ENCODE data around the gene GNAS. TPM values are rescaled to one million over a fixed set of nuclear protein-coding genes. Genes with fewer than 3 reads are reported as not detected.
"Not testable (repeated sequence)": the region's sequence is repeated elsewhere in the genome, so short reads cannot be mapped to it uniquely, and the experiment has no call there.

The GNAS gene
- total RNA-seq, 1 donor = 366 TPM

- Histone ChIP-seq H3K27ac (ENCODE audit: low read depth, low read length) (no peak overlapping the region), H3K79me2 (ENCODE audit: insufficient read depth, low read length) (no peaks in the 10 kb centered on the region), H3K9me3 (ENCODE audit: low read depth, low read length) (no peaks in the 10 kb centered on the region), H3K4me3 (ENCODE audit: insufficient read depth, low read length) (no peak overlapping the region), H3K4me2 (ENCODE audit: insufficient read depth, low read length) (no peak overlapping the region), H2AFZ (ENCODE audit: low read length) (no peak overlapping the region), H4K20me1 (ENCODE audit: insufficient read depth, low read length) (peaks cover 6% of the 10 kb centered on the region), H3K36me3 (ENCODE audit: insufficient read depth, low read length) (no peaks in the 10 kb centered on the region), H3K27me3 (ENCODE audit: insufficient read depth, low read length) (peaks cover 3% of the 10 kb centered on the region), H3K4me1 (ENCODE audit: insufficient read depth, low read length) (no peaks in the 10 kb centered on the region)
- TF ChIP-seq CTCF (IDR thresholded peaks at IDR 0.05; ENCODE audit: extremely low read depth, low read depth, low read length) = no peak
- peak; percentile 94 for DNase-seq (ENCODE audit: insufficient read length, low spot score, missing footprints)
These were observed 33.8 kb upstream of the GNAS start for GRCh38 chr20:58818586-58819285.

GRCh38 chr20:58819921-58820320 is 32.6 kb upstream of the GNAS start:
- Histone ChIP-seq H3K4me1 (ENCODE audit: insufficient read depth, low read length) (no peaks in the 10 kb centered on the region), H3K79me2 (ENCODE audit: insufficient read depth, low read length) (no peaks in the 10 kb centered on the region), H3K4me3 (ENCODE audit: insufficient read depth, low read length) (no peak overlapping the region), H4K20me1 (ENCODE audit: insufficient read depth, low read length) (peaks cover 8% of the 10 kb centered on the region), H3K36me3 (ENCODE audit: insufficient read depth, low read length) (peaks cover 3% of the 10 kb centered on the region), H3K9me3 (ENCODE audit: low read depth, low read length) (no peaks in the 10 kb centered on the region), H3K4me2 (ENCODE audit: insufficient read depth, low read length) (no peak overlapping the region), H3K27ac (ENCODE audit: low read depth, low read length) (no peak overlapping the region), H2AFZ (ENCODE audit: low read length) (no peak overlapping the region), H3K27me3 (ENCODE audit: insufficient read depth, low read length) (no peaks in the 10 kb centered on the region)
- TF ChIP-seq CTCF (IDR thresholded peaks at IDR 0.05; ENCODE audit: extremely low read depth, low read depth, low read length) = no peak
- no peak for DNase-seq (ENCODE audit: insufficient read length, low spot score, missing footprints)

- H3K79me2 ChIP-seq (ENCODE audit: insufficient read depth, low read length); H3K4me1 ChIP-seq (ENCODE audit: insufficient read depth, low read length); H3K4me3 ChIP-seq (ENCODE audit: insufficient read depth, low read length); H3K27ac ChIP-seq (ENCODE audit: low read depth, low read length); DNase-seq (ENCODE audit: insufficient read length, low spot score, missing footprints); H3K9me3 ChIP-seq (ENCODE audit: low read depth, low read length); H3K36me3 ChIP-seq (ENCODE audit: insufficient read depth, low read length); H3K4me2 ChIP-seq (ENCODE audit: insufficient read depth, low read length); H4K20me1 ChIP-seq (ENCODE audit: insufficient read depth, low read length); H3K27me3 ChIP-seq (ENCODE audit: insufficient read depth, low read length); H2AFZ ChIP-seq (ENCODE audit: low read length): not testable (repeated sequence)
These were observed 32.0 kb upstream of the GNAS start for GRCh38 chr20:58820515-58820914.

GRCh38 chr20:58822149-58822548 is 30.4 kb upstream of the GNAS start:
- H3K36me3 ChIP-seq (ENCODE audit: insufficient read depth, low read length) = peaks cover 3% of the 10 kb centered on the region
- H4K20me1 ChIP-seq (ENCODE audit: insufficient read depth, low read length) = peaks cover 8% of the 10 kb centered on the region
- H3K79me2 ChIP-seq (ENCODE audit: insufficient read depth, low read length) = no peaks in the 10 kb centered on the region
- H3K27me3 ChIP-seq (ENCODE audit: insufficient read depth, low read length) = peaks cover under 1% of the 10 kb centered on the region
- no peak for DNase-seq (ENCODE audit: insufficient read length, low spot score, missing footprints)
- H3K4me3 ChIP-seq (ENCODE audit: insufficient read depth, low read length) = no peak overlapping the region
- TF ChIP-seq CTCF (IDR thresholded peaks at IDR 0.05; ENCODE audit: extremely low read depth, low read depth, low read length) = no peak
- H3K9me3 ChIP-seq (ENCODE audit: low read depth, low read length) = no peaks in the 10 kb centered on the region
- H3K4me1 ChIP-seq (ENCODE audit: insufficient read depth, low read length) = no peaks in the 10 kb centered on the region
- H2AFZ ChIP-seq (ENCODE audit: low read length) = no peak overlapping the region
- no peak overlapping the region for H3K4me2 ChIP-seq (ENCODE audit: insufficient read depth, low read length)
- H3K27ac ChIP-seq (ENCODE audit: low read depth, low read length) = no peak overlapping the region

Data from osteoblast (primary cell).